Epithelial cell of esophagus (primary cell): ENCODE data around the gene PSG7.
"Not testable (repeated sequence)": the region's sequence is repeated elsewhere in the genome, so short reads cannot be mapped to it uniquely, and the experiment has no call there.

ENCODE experiments used
- DNase-seq: peaks from one replicate; pipeline ENCODE4 v3.0.0; 2010; ENCODE audit warnings: low read depth
- H3K4me3 ChIP-seq: 2 replicates; pipeline ENCODE4 v1.5.1; 2011; ENCODE audit warnings: mild to moderate bottlenecking, low read length, control low read depth
- CTCF ChIP-seq: IDR thresholded peaks from 2 replicates; pipeline ENCODE4 v1.5.1; 2011; ENCODE audit warnings: low read depth, mild to moderate bottlenecking, low read length, control low read depth, inconsistent platforms; ENCODE audit not compliant: insufficient read depth; ENCODE audit errors: missing control alignments

PSG7 gene

GRCh38 chr19:42937107-42937506 lies at the start of gene PSG7:
Gene PSG7, minus strand, starts transcription at chr19:42937207. Its CDS starts 131 bp downstream, at chr19:42937076.
- not testable (repeated sequence) for H3K4me3 ChIP-seq, DNase-seq

- TF ChIP-seq CTCF, result no peak
- no peak for DNase-seq
- H3K4me3 ChIP-seq, result no peak overlapping the region
Measured at GRCh38 chr19:42985588-42985987, 48.6 kb upstream of the PSG7 start.

GRCh38 chr19:42982111-42982510 lies 45.1 kb upstream of the PSG7 start:
- H3K4me3 ChIP-seq, DNase-seq: not testable (repeated sequence)

- DNase-seq, H3K4me3 ChIP-seq: not testable (repeated sequence)
Measured at GRCh38 chr19:42971451-42971850, 34.4 kb upstream of the PSG7 start.

GRCh38 chr19:42965176-42965575 lies 28.2 kb upstream of the PSG7 start:
- no peak for TF ChIP-seq CTCF
- H3K4me3 ChIP-seq, result no peak overlapping the region
- peak; percentile 59 for DNase-seq

GRCh38 chr19:42961119-42961518 lies 24.1 kb upstream of the PSG7 start:
- no peak for TF ChIP-seq CTCF
- no peak for DNase-seq
- H3K4me3 ChIP-seq, result no peak overlapping the region

- not testable (repeated sequence) for H3K4me3 ChIP-seq, DNase-seq
Measured at GRCh38 chr19:42952126-42952525, 15.1 kb upstream of the PSG7 start.

GRCh38 chr19:42951476-42951875 lies 14.5 kb upstream of the PSG7 start:
- not testable (repeated sequence) for DNase-seq, H3K4me3 ChIP-seq

- TF ChIP-seq CTCF, result peak; percentile 66
- peak; percentile 48 for DNase-seq
- no peak overlapping the region for H3K4me3 ChIP-seq
Measured at GRCh38 chr19:42942187-42942789, 5.3 kb upstream of the PSG7 start.

GRCh38 chr19:42934726-42935125 lies 2.3 kb downstream of the PSG7 start:
- not testable (repeated sequence) for H3K4me3 ChIP-seq, DNase-seq

GRCh38 chr19:42934183-42934582 lies 2.8 kb downstream of the PSG7 start:
- H3K4me3 ChIP-seq, result not testable (repeated sequence)
- peak; percentile 38 for DNase-seq

- not testable (repeated sequence) for H3K4me3 ChIP-seq
- peak; percentile 53 for DNase-seq
Measured at GRCh38 chr19:42933412-42933811, 3.6 kb downstream of the PSG7 start.

- H3K4me3 ChIP-seq, result not testable (repeated sequence)
- peak; percentile 90 for DNase-seq
Measured at GRCh38 chr19:42932485-42933101, 4.4 kb downstream of the PSG7 start.
